A673 (cell line): ENCODE data around the gene PAQR5.

Experiments used
- EZH2 ChIP-seq: fragments of 200-600 bp; sonication (generic); IDR thresholded peaks from 2 replicates; pipeline ENCODE4 v1.6.1; 2017; ENCODE audit warnings: borderline replicate concordance, low read depth, mild to moderate bottlenecking, mixed read lengths, antibody characterized with exemption, low read length; ENCODE audit not compliant: poor library complexity, severe bottlenecking
- TF ChIP-seq, protein P1 (sequence below): fragments of 300-800, 200-600 bp; sonication (generic); conservative IDR thresholded peaks from 2 replicates; pipeline ENCODE4 v1.5.1; 2017; ENCODE audit warnings: low read depth, mild to moderate bottlenecking, antibody characterized with exemption, low read length, moderate library complexity, mixed read lengths

DNA sequence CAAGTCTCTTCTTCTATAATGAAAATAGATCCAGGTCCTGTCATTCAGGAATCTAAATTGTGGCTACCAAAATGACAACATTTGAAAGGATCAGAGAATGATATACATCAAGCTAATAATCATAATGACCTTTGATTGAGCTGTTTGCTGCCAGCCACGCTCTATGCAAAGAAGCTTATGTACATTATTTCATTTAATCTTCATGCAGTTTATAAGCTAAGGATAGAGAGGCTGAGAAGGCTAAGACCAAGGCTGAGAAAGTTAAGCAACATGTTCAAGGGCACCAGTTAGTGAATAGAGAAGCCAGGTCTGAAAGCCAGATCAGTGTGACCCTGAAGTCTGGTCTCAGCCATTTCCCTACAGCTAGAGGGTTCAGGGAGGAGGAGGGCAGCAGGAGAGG lies 29.4 kb downstream of the PAQR5 start:
- TF ChIP-seq, protein P1, sequence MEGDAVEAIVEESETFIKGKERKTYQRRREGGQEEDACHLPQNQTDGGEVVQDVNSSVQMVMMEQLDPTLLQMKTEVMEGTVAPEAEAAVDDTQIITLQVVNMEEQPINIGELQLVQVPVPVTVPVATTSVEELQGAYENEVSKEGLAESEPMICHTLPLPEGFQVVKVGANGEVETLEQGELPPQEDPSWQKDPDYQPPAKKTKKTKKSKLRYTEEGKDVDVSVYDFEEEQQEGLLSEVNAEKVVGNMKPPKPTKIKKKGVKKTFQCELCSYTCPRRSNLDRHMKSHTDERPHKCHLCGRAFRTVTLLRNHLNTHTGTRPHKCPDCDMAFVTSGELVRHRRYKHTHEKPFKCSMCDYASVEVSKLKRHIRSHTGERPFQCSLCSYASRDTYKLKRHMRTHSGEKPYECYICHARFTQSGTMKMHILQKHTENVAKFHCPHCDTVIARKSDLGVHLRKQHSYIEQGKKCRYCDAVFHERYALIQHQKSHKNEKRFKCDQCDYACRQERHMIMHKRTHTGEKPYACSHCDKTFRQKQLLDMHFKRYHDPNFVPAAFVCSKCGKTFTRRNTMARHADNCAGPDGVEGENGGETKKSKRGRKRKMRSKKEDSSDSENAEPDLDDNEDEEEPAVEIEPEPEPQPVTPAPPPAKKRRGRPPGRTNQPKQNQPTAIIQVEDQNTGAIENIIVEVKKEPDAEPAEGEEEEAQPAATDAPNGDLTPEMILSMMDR, result no peak
- TF ChIP-seq EZH2, result no peak
